Measurements from ENCODE around the gene SCNN1A.

The SCNN1A gene

GRCh38 chr12:6354495-6355393 is 20.6 kb downstream of the SCNN1A start:
- TF ChIP-seq CTCF (IDR thresholded peaks at IDR 0.05; ENCODE audit: control insufficient read depth, extremely low read depth, insufficient read depth) = no peak
- no peak for DNase-seq (ENCODE audit: low read depth)
- H3K4me3 ChIP-seq (ENCODE audit: low read depth, low read length) = no peak overlapping the region

- no peak overlapping the region for H3K4me3 ChIP-seq (ENCODE audit: low read depth, low read length)
- no peak for TF ChIP-seq CTCF (IDR thresholded peaks at IDR 0.05; ENCODE audit: control insufficient read depth, extremely low read depth, insufficient read depth)
- no peak for DNase-seq (ENCODE audit: low read depth)
Measured at GRCh38 chr12:6352193-6353173, 22.9 kb downstream of the SCNN1A start.

DNA sequence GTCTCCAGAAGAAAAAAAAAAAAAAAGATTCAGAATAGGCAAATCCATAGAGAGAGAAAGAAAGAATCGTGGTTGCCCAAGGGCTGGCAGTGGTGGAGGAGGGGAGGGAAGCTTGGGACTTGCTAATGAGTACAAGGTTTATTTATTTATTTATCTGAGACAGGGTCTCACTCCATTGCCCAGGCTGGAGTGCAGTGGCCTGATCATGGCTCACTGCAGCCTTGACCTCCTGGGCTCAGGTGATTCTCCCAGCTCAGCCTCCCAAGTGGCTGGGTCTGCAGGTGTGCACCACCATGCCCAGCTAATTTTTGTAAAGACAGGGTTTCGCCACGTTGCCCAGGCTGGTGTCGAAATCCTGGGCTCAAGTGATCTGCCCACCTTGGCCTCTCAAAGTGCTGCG is 23.7 kb downstream of the SCNN1A start:
- no peak overlapping the region for H3K4me3 ChIP-seq (ENCODE audit: low read depth, low read length)
- DNase-seq (ENCODE audit: low read depth) = no peak
- TF ChIP-seq CTCF (IDR thresholded peaks at IDR 0.05; ENCODE audit: control insufficient read depth, extremely low read depth, insufficient read depth) = no peak

GRCh38 chr12:6347367-6348338 is 27.7 kb downstream of the SCNN1A start:
- no peak for TF ChIP-seq CTCF (IDR thresholded peaks at IDR 0.05; ENCODE audit: control insufficient read depth, extremely low read depth, insufficient read depth)
- H3K4me3 ChIP-seq (ENCODE audit: low read depth, low read length) = no peak overlapping the region
- DNase-seq (ENCODE audit: low read depth) = no peak

GRCh38 chr12:6346942-6347341 is 28.4 kb downstream of the SCNN1A start:
- DNase-seq (ENCODE audit: low read depth) = no peak
- H3K4me3 ChIP-seq (ENCODE audit: low read depth, low read length) = no peak overlapping the region
- TF ChIP-seq CTCF (IDR thresholded peaks at IDR 0.05; ENCODE audit: control insufficient read depth, extremely low read depth, insufficient read depth) = no peak

DNA sequence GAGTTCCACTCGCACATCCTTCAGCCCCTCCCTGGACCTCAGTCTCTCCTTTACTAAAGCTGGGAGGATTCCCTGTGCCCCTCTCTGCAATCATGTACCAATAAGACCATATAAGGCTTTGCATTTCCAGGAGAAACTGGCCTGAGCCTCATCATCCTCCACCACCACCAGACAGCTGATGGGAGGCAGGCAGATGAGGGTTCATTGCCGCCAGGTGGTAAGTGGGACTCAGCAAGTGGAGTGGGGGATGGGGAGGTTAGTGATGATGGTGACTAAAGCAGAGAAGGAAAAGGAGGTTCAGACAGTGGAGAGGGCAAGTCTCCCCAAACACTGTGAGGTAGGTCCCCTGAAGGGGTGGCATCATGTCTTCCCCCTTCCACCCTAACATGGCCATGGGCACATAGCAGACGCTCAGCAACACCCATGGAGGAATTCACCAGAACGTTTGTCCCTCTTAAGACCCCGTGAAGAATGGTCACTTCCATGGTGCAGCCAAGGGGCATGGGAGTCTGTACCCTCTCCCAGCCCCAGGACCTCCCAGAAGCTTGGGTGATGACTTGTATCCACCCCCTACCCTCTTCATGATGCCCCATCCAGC is 29.0 kb downstream of the SCNN1A start:
- no peak for TF ChIP-seq CTCF (IDR thresholded peaks at IDR 0.05; ENCODE audit: control insufficient read depth, extremely low read depth, insufficient read depth)
- H3K4me3 ChIP-seq (ENCODE audit: low read depth, low read length) = no peak overlapping the region
- no peak for DNase-seq (ENCODE audit: low read depth)

All from LNCaP clone FGC (cell line).